HuH-7.5 (cell line): ENCODE results near the gene KRT3.
"Not testable (repeated sequence)": the region's sequence is repeated elsewhere in the genome, so short reads cannot be mapped to it uniquely, and the experiment has no call there.

Source experiments
- DNase-seq: peaks from one replicate; pipeline ENCODE4 v3.0.0; 2011; ENCODE audit warnings: low spot score

The KRT3 gene

DNA sequence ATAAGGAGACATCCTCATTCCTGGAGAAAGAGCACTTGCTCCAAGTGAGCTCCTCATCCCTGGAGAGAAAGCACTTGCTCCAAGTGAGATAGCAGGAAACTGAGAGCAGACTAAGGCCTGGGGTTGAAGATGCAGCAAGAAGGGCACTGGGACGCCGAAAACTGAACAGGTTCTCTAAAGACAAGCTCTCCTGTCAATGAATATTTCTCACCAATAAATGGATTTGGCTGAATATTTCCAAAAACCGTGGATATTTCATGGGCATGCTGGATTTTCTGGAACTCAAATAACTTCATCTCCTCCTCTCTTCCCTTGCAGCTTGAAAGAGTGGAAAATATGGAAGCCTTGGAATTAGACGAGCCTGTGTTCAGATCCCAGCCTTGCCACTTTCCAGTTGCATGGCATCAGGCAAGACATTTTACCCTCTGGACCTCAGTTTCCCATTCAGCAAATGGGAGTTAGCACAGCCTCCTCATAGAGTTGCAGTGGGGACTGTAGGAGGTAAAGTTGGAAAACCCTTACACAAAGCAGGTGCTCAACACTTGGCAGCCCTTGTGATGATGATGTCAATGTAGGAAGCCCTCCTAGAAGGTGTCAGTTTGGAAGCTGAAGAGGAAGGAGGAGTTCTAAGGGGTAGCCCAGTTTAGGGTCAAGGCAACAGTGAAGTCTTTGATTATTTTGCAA is 14.4 kb downstream of the KRT3 start:
- no peak for DNase-seq

DNA sequence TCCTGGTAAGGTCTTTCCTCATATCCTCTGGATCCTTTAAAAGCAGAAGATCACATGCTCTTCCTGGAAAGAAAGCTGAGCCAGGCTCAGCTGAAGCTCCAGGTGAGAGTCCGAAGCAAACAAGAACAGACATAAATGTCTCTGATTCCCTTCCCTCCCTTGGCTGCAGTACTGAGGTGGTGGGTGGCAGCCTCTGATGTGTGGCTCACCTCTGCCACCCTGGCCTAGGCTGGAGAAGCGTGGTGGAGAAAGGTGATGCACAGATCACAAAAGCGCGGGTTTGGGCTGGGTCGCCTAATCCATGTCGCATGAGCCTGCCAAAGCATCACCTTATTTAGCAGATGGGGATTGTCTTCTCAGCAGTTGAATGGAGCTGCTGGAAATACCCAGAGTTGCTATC is 16.0 kb downstream of the KRT3 start:
- DNase-seq = no peak

- no peak for DNase-seq
Measured at GRCh38 chr12:52778833-52779232, 17.1 kb downstream of the KRT3 start.

DNA sequence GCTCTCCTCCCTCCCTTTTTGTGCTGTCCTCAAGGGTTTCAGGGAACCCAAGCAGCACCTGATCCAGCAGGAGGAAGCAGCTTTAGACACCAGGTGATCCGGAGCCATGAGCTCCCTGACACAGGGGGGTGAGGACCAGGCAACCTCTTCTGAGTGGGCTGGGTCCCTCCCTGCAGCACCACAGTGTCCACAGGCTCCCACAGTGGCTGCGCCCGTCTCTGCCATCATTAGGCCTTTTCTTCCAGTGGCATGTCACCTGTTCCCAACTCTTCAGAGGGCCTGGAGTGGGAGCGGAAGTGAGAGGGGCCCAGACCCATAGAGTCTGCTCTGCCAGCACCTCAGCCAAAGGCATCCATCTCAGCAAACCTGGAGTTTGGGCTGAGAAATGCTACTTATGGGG is 18.4 kb downstream of the KRT3 start:
- no peak for DNase-seq

DNA sequence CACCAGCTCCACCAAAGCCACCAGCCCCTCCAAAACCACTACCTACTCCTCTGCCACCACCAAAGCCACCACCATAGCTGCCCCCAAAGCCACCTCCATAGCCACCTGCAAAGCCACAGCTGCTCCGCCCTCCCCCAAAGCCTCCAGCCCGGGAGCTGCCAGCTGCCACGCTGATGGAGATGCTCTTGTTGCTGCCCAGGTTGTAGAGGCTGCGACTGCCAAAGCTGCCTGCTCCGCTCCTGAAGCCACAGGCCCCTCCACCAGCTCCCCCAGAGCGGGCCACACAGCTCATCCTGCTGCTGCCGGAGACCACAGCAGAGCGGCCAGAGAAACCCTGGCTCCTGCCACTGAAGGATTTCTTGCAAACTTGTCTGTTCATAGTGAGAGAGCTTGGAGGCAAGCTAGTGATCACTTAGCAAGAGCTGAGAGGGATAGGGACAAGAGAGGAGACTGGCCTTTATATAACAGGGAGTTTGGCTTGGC is 19.0 kb downstream of the KRT3 start, which contains the start of gene KRT76:
KRT76 (minus strand) TSS at position 433 of the 483 bp plus-strand sequence; CDS start at position 379, 54 bp downstream.
- DNase-seq = no peak

DNA sequence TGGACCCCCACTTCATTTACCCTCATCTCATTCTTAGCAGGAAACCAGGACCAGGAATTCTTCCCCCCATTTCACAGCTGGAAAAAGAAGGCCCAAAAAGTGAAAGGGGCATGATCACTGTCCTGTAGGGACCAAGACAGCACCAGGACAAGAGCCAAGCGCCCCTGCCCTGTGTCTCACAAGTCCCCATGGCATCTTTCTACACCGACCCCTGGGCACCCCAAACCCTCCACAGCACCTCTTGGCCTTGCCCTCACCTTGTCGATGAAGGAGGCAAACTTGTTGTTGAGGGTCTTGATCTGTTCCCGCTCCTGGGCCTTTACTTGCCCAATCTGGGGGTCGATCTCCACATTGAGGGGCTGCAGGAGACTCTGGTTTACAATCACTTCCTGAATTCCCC is 19.5 kb downstream of the KRT3 start:
- no peak for DNase-seq

DNA sequence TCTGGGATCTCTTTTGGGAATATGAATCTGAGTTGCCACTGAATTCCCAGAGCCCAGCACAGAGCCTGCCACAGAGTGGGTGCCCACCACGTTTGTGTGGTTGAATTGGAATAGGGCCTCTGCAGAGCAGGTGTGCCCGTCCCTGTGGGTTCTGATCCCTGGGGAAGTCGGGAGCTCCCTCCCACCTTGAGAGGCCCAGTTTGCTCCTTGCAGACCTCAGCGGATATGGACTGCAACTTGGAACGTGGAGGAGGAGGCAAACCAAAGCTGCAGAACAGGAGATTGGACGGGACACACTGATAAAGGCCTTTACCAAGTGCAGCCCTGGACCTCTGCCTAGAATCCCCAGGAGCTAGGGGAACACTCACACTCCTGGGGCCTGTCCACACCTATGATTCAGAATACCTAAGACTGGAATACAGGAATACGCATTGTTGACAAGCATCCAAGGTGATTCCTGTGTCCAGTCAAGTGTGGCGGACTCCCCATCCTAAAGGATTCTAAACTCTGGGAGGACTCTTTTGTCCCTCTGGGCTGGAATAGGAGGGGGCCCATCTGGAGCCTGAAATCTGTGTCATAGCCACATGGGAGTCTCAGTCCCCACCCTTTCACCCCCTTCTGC is 21.2 kb downstream of the KRT3 start:
- no peak for DNase-seq

DNA sequence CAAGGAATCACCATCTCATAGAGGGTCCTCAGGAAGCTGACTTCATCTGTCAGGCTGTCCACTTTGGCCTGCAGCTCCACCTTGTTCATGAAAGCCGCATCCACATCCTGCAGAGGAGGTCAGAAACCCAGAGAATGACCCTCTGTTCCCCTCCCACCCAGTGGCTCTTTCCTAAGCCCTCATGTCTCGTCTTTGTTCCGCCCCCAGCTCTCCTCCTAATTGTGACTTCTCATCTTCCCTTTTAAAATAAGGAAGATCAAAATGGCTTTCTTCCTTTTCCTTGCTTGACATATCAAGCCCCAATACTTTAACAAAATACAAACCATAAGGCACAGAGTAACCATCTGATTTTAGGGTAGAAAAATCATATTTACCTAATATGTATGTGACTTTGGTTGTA is 23.1 kb downstream of the KRT3 start:
- DNase-seq = no peak

DNA sequence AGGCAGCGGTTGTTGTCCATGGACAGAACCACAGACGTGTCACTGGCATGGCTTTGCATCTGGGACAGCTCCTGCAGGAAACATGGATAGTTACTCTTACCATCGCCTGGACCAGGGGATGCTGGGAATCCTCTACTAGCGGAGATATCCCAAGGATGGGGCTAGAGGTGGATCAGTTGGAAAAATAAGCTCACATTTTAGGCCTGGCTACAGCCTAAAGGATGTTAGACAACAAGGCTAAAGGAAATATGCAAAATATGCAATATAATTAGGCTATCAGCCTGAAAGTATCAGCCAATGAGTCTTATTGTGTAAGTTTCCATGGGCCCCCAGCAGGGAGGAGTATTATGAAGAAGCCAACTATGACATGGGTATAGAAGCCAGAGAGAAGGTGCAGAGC is 23.7 kb downstream of the KRT3 start:
- no peak for DNase-seq

- no peak for DNase-seq
Measured at GRCh38 chr12:52771505-52771904, 24.4 kb downstream of the KRT3 start.

GRCh38 chr12:52771088-52771487 is 24.8 kb downstream of the KRT3 start:
- no peak for DNase-seq

DNA sequence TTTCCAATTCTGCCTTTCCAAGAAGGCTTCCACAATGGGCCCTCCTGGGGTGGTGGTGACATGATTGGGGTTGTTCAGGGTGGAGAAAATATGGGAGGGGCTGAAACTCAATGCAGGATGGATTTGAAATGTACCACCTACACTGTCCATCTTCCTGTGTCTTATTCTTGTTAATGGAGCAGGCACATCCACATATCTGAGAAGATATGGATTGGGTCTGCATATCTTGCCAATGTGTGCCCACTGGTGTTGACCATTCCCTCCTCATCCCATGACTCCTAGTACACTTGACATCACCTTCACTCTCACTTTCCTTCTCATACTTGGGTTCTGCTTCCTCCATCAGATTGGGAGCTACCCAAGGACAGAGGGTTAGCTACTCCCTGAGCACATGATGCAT is 26.0 kb downstream of the KRT3 start:
- DNase-seq = no peak

GRCh38 chr12:52769354-52769753 is 26.6 kb downstream of the KRT3 start:
- no peak for DNase-seq

GRCh38 chr12:52768479-52769200 is 27.3 kb downstream of the KRT3 start:
- no peak for DNase-seq

DNA sequence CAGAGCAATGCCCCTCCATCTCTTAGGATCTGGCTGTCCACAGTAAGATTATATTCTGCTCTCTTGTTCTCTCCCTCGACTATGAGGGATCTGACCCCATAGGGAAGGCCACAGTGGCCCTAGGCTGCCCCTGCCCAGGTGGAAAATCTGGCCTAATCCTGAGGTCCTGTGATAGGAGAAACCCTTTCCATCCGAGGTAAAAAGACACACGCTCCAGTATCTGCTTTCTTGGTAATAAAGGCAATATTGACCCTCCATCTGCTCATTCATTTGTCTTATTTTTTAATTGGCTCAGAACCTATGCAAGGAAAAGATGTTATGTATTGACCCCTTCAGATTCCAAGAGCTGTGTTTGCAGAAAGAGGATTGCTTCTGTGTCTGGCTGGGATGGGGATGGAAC is 28.5 kb downstream of the KRT3 start:
- no peak for DNase-seq

DNA sequence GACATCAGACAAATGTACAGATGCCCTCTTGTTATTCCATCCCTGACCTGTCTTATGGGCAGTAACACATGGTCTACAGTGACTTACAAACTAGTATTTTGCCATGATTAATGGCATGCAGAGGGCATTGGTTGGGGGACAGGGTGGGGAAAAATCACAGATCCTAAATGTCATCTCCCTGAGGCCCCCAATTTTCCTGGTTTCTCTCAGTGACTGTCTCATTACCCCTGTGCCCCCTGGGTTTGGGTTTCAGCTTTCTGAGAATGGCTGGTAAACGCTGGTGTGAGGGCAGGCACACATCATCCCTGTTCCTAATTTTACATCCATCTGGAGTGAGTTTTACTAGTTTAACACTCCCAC is 28.9 kb downstream of the KRT3 start:
- no peak for DNase-seq

GRCh38 chr12:52766351-52767019 is 29.4 kb downstream of the KRT3 start:
- no peak for DNase-seq

GRCh38 chr12:52765702-52766101 is 30.2 kb downstream of the KRT3 start:
- DNase-seq = no peak

DNA sequence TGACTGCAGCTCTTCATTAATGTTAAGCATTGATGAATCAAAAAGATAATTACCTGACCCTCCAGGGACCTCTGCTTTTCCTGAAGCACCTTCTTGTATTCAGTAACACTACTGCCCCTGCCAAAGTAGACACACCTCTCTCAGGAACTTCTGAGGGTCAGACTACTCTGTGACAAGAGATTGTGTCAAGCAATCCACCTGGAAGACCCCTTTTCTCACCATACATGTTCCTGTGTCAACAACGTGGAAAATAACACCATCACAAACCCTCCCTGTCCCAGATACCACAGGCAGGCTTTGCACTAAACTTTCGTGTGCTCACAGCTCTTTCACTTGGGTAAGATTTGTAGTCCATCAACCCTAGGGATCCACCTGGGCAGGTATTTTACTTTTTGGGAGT is 31.9 kb downstream of the KRT3 start:
- DNase-seq = no peak

GRCh38 chr12:52763036-52763659 is 32.8 kb downstream of the KRT3 start:
- no peak for DNase-seq

DNA sequence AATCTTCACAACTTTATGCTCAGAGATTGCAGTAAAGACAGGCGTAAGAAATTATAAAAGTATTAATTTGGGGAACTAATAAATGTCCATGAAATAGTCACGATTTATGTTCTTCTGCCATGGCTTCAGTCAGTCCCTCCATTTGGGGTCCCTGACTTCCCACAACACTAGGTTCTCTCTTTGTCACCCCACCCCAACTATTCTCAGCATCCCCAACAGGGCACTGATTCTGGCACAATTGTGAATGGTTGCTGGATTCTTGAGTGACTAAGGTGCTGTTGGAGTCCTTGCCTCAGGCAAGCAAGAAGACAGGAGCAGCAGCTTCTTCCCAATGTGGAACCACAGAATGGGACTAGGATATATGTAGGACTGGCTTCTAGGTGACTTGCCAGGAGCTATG is 34.1 kb downstream of the KRT3 start:
- DNase-seq = no peak

GRCh38 chr12:52761218-52761617 is 34.7 kb downstream of the KRT3 start:
- not testable (repeated sequence) for DNase-seq
